ENCODE measurements around the gene RPL10A.

The RPL10A gene

DNA sequence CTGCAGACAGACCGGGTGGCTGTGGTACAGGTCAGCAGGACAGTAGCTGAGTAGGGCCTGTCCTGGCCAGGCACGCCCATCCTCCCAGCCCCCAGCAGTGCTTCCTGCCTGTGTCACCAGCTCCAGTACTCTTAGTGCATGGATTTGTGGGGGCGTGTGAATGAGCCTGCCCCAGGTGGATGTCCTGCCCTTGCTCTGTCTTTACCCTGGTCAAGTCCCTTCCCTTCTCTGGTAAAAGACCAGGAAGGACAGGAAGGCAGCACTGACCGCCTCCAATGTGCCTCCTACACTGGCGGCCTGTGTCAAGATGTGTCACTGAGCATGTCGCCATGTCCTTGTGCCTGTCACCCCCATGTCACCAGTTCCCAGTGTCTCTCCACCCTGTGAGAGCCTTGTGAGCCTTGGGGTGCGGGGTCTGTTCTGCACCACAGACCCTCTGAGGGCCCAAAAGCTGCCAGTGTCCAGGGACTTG, 16.8 kb downstream of the RPL10A start:
- Histone ChIP-seq H3K4me3 (ENCODE audit: low read length, poor library complexity, severe bottlenecking) (no peak overlapping the region), H3K27me3 (ENCODE audit: insufficient read depth, low read length, poor library complexity, severe bottlenecking) (no peaks in the 10 kb centered on the region), H3K79me2 (ENCODE audit: insufficient read depth, low read length) (no peaks in the 10 kb centered on the region), H3K36me3 (ENCODE audit: insufficient read depth, low read length) (no peaks in the 10 kb centered on the region), H3F3A (ENCODE audit: low read depth) (no peaks in the 10 kb centered on the region), H3K9ac (ENCODE audit: low read depth, low read length, poor library complexity, severe bottlenecking) (no peak overlapping the region), H3K9me2 (replicated peaks; ENCODE audit: low read depth, low read length) (no peaks in the 10 kb centered on the region), H3K9me3 (ENCODE audit: insufficient read depth, low read depth, low read length) (no peaks in the 10 kb centered on the region), H3K4me1 (ENCODE audit: insufficient read depth, low read length, poor library complexity, severe bottlenecking) (no peaks in the 10 kb centered on the region), H2AFZ (ENCODE audit: low read length) (no peak overlapping the region), H4K20me1 (ENCODE audit: insufficient read depth, low read length, poor library complexity, severe bottlenecking) (no peaks in the 10 kb centered on the region), H3K4me2 (ENCODE audit: low read depth, low read length, poor library complexity, severe bottlenecking) (no peak overlapping the region)
- TF ChIP-seq, protein P1, sequence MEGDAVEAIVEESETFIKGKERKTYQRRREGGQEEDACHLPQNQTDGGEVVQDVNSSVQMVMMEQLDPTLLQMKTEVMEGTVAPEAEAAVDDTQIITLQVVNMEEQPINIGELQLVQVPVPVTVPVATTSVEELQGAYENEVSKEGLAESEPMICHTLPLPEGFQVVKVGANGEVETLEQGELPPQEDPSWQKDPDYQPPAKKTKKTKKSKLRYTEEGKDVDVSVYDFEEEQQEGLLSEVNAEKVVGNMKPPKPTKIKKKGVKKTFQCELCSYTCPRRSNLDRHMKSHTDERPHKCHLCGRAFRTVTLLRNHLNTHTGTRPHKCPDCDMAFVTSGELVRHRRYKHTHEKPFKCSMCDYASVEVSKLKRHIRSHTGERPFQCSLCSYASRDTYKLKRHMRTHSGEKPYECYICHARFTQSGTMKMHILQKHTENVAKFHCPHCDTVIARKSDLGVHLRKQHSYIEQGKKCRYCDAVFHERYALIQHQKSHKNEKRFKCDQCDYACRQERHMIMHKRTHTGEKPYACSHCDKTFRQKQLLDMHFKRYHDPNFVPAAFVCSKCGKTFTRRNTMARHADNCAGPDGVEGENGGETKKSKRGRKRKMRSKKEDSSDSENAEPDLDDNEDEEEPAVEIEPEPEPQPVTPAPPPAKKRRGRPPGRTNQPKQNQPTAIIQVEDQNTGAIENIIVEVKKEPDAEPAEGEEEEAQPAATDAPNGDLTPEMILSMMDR (conservative IDR thresholded peaks at IDR 0.05; ENCODE audit: low read length), result no peak
- TF ChIP-seq EZH2phosphoT487 (IDR thresholded peaks at IDR 0.05; ENCODE audit: borderline replicate concordance), result no peak

DNA sequence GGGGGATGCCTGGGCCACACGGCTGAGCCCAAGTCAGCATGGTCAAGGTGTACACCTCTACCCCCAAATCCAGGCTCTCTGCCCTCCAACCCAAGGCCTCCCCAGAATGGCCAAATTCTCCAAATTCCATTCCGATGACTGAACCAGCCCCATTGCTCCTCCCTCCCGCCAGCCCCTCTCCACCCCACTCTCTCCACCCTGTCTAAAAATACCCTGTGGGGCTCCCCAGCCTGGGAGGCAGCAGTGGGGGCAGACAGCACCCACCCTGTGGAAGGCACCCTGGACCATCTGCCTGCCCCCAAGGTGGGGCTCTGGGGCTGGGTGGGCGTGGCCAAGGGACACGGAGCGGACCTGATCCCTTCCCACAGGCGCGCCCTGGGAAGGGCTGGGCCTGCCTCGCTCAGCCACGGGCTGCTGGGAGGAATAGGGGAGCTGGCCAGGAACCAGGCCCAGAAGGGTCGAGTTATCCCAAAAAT, 17.2 kb downstream of the RPL10A start:
- no peaks in the 10 kb centered on the region for H3K27me3 ChIP-seq (ENCODE audit: insufficient read depth, low read length, poor library complexity, severe bottlenecking)
- H4K20me1 ChIP-seq (ENCODE audit: insufficient read depth, low read length, poor library complexity, severe bottlenecking), result no peaks in the 10 kb centered on the region
- no peak overlapping the region for H3K9ac ChIP-seq (ENCODE audit: low read depth, low read length, poor library complexity, severe bottlenecking)
- H3K36me3 ChIP-seq (ENCODE audit: insufficient read depth, low read length), result no peaks in the 10 kb centered on the region
- no peaks in the 10 kb centered on the region for H3K79me2 ChIP-seq (ENCODE audit: insufficient read depth, low read length)
- no peak overlapping the region for H3K4me3 ChIP-seq (ENCODE audit: low read length, poor library complexity, severe bottlenecking)
- H3K4me2 ChIP-seq (ENCODE audit: low read depth, low read length, poor library complexity, severe bottlenecking), result no peak overlapping the region
- H3F3A ChIP-seq (ENCODE audit: low read depth), result no peaks in the 10 kb centered on the region
- TF ChIP-seq, protein P1 (conservative IDR thresholded peaks at IDR 0.05; ENCODE audit: low read length), result no peak
- no peak for TF ChIP-seq EZH2phosphoT487 (IDR thresholded peaks at IDR 0.05; ENCODE audit: borderline replicate concordance)
- H3K9me2 ChIP-seq (replicated peaks; ENCODE audit: low read depth, low read length), result no peaks in the 10 kb centered on the region
- no peaks in the 10 kb centered on the region for H3K4me1 ChIP-seq (ENCODE audit: insufficient read depth, low read length, poor library complexity, severe bottlenecking)
- no peak overlapping the region for H2AFZ ChIP-seq (ENCODE audit: low read length)
- H3K9me3 ChIP-seq (ENCODE audit: insufficient read depth, low read depth, low read length), result no peaks in the 10 kb centered on the region

DNA sequence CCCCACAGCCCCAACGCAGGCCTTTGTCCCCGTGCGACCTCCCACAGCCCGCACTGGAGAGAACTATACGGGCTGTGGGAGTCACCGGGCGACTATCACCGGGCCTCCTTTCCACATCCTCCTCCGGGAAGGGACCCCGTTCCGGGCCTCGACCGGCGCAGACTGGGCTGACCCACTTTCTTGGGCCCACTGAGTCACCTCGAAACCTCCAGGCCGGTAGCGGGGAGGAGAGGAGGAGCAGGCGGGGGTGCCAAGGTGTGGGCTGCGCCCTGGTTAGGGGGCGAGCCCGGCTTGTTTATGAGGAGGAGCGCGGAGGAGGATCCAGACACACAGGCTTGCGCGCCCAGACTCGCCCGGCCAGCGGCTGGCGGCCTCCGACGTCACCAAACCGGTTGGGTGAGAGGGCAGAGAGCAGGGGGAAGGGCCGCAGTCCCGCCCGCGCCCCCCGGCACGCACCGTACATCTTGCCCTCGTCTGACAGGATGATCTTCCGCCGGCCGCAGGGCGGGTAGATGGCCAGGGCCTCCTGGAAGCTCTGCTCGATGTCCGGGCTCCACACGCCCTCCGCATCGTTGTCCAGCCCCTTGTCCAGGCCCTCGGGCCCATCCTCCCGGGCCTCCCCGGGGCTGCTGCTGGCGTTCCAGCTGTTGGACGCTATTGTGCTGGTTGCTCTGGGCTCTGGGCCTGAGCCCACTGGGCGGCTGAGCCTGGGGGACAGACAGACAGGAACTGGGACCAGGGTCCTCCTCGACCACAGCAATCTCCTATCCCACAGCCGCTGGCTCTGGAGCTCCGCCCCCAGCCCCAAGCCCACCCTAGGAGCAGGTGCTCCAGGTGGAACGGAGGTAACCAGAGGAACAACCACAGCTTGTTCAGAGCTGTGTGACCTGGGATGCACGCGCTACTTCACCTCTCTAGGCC, 18.1 kb downstream of the RPL10A start:
- Histone ChIP-seq H3K9me3 (ENCODE audit: insufficient read depth, low read depth, low read length) (no peaks in the 10 kb centered on the region), H3K27me3 (ENCODE audit: insufficient read depth, low read length, poor library complexity, severe bottlenecking) (no peaks in the 10 kb centered on the region), H3K79me2 (ENCODE audit: insufficient read depth, low read length) (no peaks in the 10 kb centered on the region), H3K4me1 (ENCODE audit: insufficient read depth, low read length, poor library complexity, severe bottlenecking) (no peaks in the 10 kb centered on the region), H2AFZ (ENCODE audit: low read length) (no peak overlapping the region), H3K9ac (ENCODE audit: low read depth, low read length, poor library complexity, severe bottlenecking) (no peak overlapping the region), H3K36me3 (ENCODE audit: insufficient read depth, low read length) (no peaks in the 10 kb centered on the region), H3K9me2 (replicated peaks; ENCODE audit: low read depth, low read length) (no peaks in the 10 kb centered on the region), H4K20me1 (ENCODE audit: insufficient read depth, low read length, poor library complexity, severe bottlenecking) (no peaks in the 10 kb centered on the region), H3K4me2 (ENCODE audit: low read depth, low read length, poor library complexity, severe bottlenecking) (no peak overlapping the region), H3F3A (ENCODE audit: low read depth) (no peaks in the 10 kb centered on the region), H3K4me3 (ENCODE audit: low read length, poor library complexity, severe bottlenecking) (no peak overlapping the region)
- TF ChIP-seq, protein P1 (conservative IDR thresholded peaks at IDR 0.05; ENCODE audit: low read length), result no peak
- no peak for TF ChIP-seq EZH2phosphoT487 (IDR thresholded peaks at IDR 0.05; ENCODE audit: borderline replicate concordance)
